Retinal pigment epithelial cell (primary cell): Measurements from ENCODE around the gene MANEA.
"Not testable (repeated sequence)": the region's sequence is repeated elsewhere in the genome, so short reads cannot be mapped to it uniquely, and the experiment has no call there.

Experiments used
- DNase-seq: peaks from one replicate; pipeline ENCODE4 v3.0.0-alpha.2; 2010; ENCODE audit warnings: low read depth
- H3K4me3 ChIP-seq: 2 replicates; pipeline ENCODE4 v1.5.1; 2011; ENCODE audit warnings: mild to moderate bottlenecking, low read length, control low read depth, moderate library complexity
- TF ChIP-seq, protein P1 (sequence below): conservative IDR thresholded peaks from 2 replicates; pipeline ENCODE4 v1.5.1; 2011; ENCODE audit warnings: low read depth, low read length, control low read depth, inconsistent platforms

MANEA gene

DNA sequence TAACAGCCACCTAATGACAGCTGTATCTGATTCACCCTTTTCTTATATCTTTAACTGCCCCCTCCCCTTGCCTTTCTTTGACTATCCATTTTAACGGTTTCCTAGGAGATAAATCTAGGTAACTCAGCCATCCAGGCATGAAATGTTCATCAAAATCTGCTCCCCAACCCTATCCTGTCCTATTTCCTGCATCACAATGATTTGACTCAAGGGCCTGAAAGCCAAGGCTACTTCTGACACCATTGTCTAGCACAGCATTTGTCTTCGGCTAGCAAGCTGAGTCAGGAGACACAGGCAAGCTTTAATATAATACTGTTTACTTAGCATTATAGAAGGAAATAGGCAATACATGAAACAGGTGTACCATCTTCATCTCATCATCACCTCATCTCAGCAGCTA, 31.6 kb upstream of the MANEA start:
- no peak for DNase-seq
- TF ChIP-seq, protein P1, sequence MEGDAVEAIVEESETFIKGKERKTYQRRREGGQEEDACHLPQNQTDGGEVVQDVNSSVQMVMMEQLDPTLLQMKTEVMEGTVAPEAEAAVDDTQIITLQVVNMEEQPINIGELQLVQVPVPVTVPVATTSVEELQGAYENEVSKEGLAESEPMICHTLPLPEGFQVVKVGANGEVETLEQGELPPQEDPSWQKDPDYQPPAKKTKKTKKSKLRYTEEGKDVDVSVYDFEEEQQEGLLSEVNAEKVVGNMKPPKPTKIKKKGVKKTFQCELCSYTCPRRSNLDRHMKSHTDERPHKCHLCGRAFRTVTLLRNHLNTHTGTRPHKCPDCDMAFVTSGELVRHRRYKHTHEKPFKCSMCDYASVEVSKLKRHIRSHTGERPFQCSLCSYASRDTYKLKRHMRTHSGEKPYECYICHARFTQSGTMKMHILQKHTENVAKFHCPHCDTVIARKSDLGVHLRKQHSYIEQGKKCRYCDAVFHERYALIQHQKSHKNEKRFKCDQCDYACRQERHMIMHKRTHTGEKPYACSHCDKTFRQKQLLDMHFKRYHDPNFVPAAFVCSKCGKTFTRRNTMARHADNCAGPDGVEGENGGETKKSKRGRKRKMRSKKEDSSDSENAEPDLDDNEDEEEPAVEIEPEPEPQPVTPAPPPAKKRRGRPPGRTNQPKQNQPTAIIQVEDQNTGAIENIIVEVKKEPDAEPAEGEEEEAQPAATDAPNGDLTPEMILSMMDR, result no peak
- H3K4me3 ChIP-seq, result no peak overlapping the region

DNA sequence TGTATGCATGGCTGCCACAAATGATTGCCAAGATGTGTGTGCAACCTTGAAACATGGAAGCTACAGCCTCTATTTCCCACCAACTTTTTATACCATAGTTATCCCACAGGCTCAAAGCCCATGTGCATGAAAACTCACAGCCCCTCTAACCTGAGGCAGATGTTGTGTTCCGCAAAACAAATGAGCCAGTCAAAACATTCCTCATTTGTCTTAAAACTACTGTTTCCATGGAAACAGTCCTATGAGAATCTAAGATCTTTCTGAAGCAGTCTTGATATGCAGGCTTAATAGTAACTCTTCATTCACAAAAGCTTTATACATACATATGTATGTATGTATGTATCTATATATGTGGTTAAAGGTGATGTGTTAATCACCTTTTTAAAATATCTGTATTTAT, 31.2 kb upstream of the MANEA start:
- DNase-seq, result no peak
- no peak overlapping the region for H3K4me3 ChIP-seq
- TF ChIP-seq, protein P1, result no peak

DNA sequence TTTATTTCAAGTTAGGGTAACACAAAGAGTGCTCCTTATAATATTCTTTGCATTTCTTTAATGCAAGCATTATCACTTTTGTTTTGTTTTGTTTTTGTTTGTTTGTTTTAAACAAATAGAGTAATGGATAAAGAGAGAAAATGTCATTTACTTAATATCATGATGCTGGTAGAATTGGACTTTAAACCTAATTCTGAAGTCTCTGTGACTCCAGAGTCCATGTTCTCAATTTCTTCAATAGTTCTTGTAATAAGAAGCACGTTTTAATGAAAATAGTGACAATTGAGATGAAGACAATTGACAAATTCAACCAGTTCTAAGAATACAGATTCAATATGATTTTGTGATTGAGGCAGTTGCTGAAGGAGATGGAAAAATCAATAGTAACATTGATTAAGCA, 30.3 kb upstream of the MANEA start:
- no peak overlapping the region for H3K4me3 ChIP-seq
- TF ChIP-seq, protein P1, result no peak
- no peak for DNase-seq

DNA sequence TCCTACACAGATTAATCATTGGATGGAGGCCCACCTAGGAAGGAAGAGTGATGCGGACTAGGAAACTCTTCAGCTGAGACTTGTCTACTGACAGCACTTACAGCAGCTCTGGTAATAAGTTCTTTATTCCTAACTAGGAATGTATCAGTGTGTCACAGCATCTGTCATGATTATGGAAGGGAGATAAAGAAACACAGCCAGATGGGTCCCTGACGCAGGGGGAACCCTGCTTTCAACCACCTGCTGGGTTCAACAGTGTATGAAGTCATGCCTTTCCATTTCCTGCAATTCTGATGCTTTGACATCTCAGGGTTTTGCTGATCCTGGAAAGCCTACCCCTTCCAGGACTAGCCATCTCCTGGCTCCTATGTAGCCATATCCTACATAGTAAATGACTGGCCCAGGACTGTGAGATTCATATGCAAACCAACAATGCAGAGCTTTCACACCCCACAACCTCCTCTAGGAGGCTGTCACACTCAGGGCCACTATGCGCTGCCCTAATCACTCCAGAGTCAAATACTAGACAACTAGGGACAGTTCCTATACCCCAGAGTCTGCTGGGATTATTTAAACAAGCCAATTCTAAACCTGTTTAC, 29.0 kb upstream of the MANEA start:
- H3K4me3 ChIP-seq, result no peak overlapping the region
- TF ChIP-seq, protein P1, result no peak
- DNase-seq, result no peak

DNA sequence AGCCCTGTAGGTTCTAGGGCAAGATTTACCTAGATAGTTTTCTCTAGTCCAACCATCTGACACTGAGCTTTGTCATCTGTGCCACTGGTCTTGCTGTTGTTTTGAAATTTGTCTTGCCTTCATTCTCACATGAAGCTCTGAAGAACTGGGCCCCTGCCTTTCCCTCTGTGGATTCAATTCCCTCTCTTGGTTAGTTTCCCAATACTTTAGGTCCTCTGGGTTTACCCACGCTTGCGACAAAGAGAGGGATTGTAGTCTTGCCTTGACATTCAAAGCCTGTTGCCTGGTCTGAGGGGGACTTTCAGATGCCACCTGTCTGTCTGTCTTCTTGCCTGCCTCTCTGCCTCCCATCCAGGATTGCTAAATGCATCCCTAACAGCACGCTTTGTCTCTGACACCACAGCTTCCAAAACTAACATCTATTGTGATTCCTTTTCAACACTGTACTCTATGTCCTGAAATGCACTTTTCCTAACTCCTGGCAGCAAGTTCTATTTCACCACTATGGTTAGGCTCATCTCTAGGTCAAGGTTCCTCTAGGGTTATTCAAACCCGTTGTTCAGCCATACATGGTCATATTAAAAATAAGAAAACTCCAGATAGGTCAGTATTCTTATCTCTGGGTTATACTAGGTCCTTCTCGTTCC, 25.5 kb upstream of the MANEA start:
- TF ChIP-seq, protein P1, result no peak
- no peak overlapping the region for H3K4me3 ChIP-seq
- no peak for DNase-seq

DNA sequence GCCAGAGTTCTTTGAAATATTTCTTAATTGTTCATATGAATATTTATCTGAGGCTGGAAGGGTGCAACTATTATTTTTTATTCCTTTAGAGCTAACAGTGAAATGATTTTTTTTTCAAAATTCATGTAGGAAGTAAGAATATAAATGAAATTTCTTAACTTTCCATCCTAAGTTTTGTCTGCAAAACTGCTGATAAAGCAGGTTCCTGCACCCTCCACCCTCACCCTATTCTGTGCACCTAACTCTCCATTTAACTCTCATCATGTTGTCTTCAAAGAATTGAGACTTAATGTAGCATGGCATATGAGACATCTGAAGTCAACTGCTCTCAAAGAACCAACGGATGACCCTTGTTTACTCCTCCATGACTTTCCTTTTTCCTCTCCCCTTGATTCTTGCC, 23.5 kb upstream of the MANEA start:
- DNase-seq, result no peak
- no peak overlapping the region for H3K4me3 ChIP-seq
- TF ChIP-seq, protein P1, result no peak

DNA sequence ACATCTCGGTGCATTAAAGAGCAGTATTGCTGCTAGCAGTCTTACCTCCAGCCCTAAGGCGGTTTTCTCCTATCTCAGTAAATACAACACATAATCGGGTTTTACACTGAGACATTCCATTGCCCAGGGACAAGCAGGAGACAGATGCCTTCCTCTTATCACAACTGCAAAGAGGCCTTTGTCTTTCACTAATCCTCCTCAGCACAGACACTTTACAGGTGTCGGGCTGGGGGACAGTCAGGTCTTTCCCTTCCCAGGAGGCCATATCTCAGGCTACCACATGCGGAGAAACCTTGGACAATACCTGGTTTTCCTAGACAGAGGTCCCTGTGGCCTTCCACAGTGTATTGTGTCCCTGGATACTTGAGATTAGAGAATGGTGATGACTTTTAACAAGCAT, 16.4 kb upstream of the MANEA start:
- H3K4me3 ChIP-seq, DNase-seq: not testable (repeated sequence)
